GM08714 (cell line): ENCODE results near the gene TASP1.
"Not testable (repeated sequence)": the region's sequence is repeated elsewhere in the genome, so short reads cannot be mapped to it uniquely, and the experiment has no call there.

Source experiments
- H3K4me3 ChIP-seq: fragments of 200-500 bp; sonication (Bioruptor generic); 2 replicates; pipeline ENCODE4 v1.5.1; 2014; ENCODE audit warnings: mild to moderate bottlenecking, low read length, inconsistent platforms
- ZNF274 ChIP-seq: IDR thresholded peaks from 2 replicates; pipeline ENCODE4 v1.6.1; 2012; ENCODE audit warnings: mild to moderate bottlenecking, low read depth, low read length

Gene TASP1

DNA sequence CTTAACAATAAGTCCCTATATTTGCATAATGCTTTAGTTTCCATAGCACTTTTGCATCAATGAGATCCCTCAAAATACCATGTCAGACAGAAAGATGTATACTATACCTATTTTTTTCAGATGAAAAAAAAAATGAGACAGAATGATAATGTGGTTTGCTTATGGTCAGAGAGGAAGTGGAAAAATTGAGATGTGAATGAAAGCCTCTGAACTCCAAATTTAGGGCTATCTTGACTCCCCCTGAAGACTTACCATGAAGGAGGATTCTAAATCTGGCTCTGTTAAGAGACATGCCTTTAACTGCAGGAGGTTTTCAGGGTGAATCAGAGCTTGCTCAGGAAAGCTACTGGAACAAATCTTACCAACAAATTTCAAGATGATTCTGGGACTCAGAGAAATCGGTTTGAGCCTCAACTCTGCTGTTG lies 241.4 kb downstream of the TASP1 start:
- no peak overlapping the region for H3K4me3 ChIP-seq
- no peak for TF ChIP-seq ZNF274

DNA sequence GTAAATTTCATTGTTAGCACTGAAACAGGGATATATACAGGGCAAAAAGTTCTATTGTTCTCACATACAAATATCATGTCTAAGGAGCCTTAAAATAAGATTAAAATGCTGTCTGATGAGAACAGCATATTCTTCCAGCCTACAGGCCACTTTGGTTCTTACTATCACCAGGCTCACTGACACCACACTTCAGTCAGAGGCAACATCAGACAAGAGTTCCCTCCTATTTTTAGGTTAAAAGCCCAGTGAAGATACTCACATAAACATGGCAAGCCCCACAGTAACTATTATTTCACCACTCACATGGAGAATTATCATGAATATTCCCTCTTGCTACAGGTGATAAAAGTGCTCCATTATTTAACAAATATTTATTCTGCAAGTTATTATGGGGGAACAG lies 241.9 kb downstream of the TASP1 start:
- no peak for TF ChIP-seq ZNF274

DNA sequence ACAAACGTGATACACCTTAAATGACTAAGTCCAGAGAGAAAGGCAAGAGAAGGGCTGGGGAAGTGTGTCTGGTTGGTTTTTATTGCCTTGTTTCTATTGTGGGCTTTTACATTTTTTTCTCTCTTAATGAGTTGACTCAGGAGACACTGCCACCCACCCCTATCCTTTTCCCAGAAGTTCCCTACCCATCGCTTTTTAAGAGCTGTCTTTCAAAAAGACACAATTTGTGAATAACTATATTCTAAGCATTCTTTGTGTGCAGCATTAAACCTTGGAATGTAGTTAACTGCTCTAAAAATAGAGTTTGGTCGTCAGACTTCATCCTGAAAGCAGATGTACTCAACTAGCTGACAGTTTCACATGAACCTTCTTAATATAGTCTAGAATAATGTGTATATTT lies 242.7 kb downstream of the TASP1 start:
- TF ChIP-seq ZNF274: no peak
- no peak overlapping the region for H3K4me3 ChIP-seq

More for the DNA sequence above, 241.9 kb downstream of the TASP1 start:
- H3K4me3 ChIP-seq: no peak overlapping the region

DNA sequence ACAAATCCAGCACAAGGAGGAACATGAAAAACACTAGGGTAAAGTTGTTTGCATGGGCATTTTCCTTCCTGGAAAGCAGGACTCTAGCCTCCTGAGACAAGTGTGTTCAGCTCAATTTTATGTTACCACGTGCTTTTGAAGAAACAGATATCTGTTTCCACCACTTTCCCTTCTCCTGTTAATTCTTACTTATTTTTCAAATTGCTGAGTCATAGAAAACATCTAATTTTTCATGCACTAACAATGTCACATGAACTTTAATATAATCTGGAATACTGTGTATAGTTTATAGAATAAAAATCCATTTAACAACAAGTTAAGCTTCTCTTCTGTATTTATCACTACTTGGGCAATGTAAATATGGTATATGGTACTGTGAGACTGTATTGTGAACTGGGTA lies 243.5 kb downstream of the TASP1 start:
- TF ChIP-seq ZNF274: no peak

DNA sequence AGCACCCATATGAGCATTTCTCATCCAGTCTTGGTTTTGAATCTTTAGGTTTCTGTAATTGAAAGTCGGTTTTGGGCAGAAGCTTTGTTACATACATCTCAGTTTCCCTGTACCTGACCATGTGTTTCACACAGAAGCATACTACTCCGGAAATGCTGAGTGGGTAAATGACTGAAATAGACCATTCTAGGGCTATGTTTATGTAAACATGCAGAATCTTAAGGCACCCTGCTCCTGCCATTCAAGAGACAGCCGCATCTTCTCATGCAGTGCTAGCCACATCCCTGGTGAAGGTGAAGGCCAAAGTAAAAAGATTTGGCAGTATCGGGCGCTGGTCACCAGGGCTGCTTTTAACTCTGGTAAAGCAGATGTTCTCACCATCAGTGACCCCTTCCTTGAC lies 246.3 kb downstream of the TASP1 start:
- no peak for TF ChIP-seq ZNF274
- H3K4me3 ChIP-seq: no peak overlapping the region

More for the DNA sequence above, 243.5 kb downstream of the TASP1 start:
- no peak overlapping the region for H3K4me3 ChIP-seq

DNA sequence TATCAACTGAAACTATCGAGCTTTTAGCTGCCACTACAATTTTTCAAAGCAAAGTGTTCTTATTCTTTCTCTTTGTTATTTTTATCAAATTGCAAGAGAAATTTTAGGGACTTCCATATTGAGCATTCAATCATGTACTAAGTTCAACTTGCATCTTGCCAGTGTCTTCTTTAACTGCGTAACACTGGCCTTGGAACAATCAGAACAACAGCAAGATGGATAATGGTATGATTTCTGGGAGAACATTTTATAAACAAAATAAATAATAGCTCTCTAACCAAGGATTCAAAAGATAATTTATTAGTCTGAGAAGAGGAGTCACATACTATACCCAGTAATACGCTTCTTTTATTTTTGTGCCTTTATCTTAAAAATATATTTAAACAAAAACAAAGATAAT lies 249.6 kb downstream of the TASP1 start:
- H3K4me3 ChIP-seq: no peak overlapping the region
- no peak for TF ChIP-seq ZNF274

DNA sequence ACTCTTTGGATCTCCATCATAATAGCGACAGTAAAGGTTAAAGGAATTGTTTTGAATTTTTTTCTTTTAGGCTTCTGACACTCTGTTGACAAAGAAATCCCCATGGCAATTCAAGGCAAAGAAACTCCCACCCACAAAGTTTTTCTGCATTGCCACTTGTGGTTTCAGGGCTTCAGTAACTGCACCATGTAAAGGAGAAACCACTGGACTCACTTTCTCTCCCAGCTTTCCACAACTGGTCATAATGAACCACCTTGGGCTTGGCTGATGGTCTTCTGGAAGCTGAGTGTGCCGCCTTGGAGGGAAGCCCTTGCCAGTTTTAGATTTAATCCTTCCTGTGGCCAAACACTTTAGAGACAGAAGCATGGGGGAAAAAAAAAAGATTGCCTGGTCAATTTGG lies 254.6 kb downstream of the TASP1 start:
- H3K4me3 ChIP-seq: no peak overlapping the region
- TF ChIP-seq ZNF274: no peak

DNA sequence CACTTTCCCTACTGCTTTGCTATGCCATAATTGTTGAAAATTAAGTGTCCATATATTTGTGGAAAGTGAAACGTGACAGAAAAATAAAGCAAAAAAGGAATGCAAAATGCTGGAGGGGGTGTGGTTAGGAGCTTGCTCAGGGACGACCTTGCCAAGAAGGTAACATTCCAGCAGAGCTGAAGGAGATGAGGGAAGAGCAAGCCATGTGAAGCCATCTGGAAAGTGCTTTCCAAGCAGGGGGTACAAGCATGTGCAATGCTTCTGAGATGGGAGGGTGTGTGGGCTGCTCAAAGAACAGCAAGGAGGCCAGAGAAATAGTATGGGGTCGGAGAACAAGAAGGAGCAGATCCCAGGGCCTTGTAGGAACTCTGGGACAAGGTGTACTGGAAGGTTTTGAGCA lies 255.9 kb downstream of the TASP1 start:
- TF ChIP-seq ZNF274: no peak
- H3K4me3 ChIP-seq: no peak overlapping the region

DNA sequence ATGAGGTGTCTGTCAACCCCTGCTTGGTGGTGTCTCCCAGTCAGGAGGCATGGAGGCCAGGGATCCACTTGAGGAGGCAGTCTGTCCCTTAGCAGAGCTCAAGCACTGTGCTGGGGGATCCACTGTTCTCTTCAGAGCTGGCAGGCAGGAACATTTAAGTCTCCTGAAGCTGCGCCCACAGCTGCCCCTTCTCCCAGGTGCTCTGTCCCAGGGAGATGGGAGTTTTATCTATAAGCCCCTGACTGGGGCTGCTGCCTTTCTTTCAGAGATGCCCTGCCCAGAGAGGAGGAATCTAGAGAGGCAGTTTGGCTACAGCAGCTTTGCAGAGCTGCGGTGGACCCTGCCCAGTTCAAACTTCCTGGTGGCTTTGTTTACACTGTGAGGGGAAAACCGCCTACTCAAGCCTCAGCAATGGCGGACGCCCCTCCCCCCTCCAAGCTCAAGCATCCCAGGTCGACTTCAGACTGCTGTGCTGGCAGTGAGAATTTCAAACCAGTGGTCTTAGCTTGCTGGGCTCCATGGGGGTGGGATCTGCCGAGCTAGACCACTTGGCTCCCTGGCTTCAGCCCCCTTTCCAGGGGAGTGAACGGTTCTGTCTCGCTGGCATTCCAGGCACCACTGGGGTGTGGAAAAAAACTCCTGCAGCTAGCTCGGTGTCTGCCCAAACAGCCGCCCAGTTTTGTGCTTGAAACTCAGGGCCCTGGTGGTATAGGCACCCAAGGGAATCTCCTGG lies 258.1 kb downstream of the TASP1 start:
- not testable (repeated sequence) for H3K4me3 ChIP-seq

DNA sequence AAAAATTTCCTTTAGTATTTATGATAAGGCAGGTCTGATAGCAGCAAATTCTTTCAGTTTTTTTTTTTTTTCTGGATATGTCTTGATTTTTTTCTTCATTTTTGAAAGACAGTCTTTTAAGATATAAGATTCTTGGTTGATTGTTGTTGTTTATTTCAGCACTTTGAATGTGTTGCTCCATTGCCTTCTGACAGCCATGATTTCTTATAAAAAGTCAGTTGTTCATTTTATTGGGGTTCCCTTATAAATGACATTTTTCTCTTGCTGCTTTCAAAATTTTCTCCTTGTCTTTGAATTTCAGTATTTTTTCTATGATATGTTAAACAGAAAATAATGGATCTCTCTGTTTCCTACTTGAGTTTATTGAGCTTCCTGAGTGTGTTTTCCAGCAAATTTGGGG lies 265.3 kb downstream of the TASP1 start:
- H3K4me3 ChIP-seq: no peak overlapping the region
- TF ChIP-seq ZNF274: no peak

DNA sequence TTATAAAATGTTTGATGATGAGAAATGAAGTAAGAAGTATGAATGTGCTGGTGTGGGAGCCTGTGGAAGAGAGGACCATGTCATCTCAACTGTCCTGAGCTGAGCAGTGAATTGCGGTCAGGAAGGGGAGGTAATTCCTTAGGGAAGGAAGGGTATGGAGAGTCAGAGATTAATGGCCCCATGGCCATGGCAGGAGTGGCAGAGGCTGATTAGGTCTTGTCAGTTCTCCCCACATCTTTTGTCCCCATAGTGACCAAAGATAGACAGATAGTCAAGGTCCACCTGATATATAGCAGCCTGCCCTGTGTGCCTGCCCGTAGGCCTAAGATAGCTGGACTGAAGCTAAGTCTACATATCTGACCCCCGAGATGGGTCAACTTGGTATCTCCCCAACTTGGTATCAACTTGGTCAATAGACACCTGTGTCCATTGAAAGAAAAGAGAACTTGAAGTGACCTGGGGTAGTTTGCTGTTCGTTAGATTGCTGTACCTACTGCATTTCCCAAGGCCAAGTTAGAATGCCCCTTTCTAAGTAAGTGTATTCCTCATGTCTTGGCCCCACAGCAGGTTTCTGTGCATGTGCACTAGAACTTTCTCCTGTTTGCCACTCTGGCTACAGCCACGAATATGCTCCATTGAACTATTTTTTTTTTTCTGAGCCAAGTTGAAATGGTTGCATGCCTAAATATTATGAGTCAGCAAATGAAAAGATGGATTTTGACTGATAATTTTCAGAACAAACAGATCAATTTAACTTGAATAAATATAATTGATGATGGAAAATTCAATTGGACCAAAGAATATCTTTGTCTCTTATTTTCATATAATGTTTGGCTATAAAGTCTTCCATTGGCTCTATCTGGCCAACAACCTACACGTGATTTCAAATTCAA lies 274.2 kb downstream of the TASP1 start:
- no peak for TF ChIP-seq ZNF274
- H3K4me3 ChIP-seq: no peak overlapping the region

DNA sequence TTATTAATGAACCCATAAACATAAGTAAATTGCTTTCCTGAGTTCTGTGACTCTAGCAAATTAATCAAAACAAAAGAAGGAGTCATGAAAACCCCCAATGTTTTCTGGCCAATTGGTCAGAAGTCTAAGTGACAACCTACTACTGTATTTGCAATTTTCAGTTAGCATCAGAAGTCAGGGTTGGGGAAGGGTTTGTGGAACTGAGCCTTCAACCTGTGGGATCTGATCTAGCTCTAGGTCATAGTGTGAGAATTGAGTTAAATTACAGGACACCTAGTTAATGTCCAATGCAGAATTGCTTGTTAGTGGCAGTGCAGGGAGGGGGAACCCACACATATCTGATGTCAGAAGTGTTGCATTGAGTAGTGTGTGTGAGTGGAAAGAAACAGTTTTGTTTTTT lies 275.3 kb downstream of the TASP1 start:
- no peak for TF ChIP-seq ZNF274
- no peak overlapping the region for H3K4me3 ChIP-seq

DNA sequence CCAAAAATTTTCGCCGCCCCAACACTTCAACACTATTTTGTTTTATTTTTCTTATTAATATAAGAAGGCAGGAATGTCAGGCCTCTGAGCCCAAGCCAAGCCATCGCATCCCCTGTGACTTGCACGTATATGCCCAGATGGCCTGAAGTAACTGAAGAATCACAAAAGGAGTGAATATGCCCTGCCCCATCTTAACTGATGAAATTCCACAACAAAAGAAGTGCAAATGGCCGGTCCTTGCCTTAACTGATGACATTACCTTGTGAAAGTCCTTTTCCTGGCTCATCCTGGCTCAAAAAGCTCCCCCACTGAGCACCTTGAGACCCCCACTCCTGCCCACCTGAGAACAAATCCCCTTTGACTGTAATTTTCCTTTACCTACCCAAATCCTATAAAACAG lies 276.6 kb downstream of the TASP1 start:
- H3K4me3 ChIP-seq: not testable (repeated sequence)

DNA sequence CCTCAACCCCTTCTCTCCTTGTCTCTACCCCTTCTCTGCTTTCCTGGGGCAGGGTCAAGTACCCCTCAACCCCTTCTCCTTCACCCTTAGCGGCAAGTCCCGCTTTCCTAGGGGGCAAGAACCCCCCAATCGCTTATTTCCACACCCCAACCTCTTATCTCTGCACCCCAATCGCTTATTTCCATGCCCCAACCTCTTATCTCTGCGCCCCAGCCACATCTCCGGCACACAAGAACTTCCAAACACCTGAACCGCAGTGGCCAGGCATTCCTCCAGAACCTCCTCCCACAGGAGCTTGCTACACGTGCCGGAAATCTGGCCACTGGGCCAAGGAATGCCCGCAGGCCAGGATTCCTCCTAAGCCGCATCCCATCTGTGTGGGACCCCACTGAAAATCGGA lies 279.8 kb downstream of the TASP1 start:
- not testable (repeated sequence) for H3K4me3 ChIP-seq

DNA sequence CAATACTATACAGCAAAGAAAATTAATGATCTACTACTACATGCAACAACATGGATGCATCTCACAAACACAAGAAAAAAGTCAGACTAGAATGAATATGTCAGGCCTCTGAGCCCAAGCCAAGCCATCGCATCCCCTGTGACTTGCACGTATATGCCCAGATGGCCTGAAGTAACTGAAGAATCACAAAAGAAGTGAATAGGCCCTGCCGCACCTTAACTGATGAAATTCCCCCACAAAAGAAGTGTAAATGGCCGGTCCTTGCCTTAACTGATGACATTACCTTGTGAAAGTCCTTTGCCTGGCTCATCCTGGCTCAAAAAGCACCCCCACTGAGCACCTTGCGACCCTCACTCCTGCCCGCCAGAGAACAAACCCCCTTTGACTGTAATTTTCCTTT lies 280.9 kb downstream of the TASP1 start:
- H3K4me3 ChIP-seq: not testable (repeated sequence)

DNA sequence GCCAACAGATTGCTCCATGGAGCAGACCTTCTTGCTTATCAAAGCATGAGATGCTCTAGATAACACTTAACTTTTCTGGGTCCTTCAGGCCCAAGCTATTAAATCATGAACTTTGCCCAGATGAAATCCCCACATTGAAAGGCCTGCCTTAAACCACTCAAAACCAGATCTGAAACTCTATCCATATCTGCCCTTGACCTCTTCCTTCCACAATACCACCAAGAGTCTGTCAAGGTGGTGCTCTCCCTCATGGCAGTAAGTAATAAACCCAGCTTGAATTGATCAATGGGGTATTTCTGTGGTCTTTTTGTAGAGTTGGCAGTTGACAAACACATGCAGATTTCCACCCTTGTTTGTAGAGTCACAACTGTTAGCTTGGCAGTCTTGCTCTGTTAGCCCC lies 282.1 kb downstream of the TASP1 start:
- no peak overlapping the region for H3K4me3 ChIP-seq
- TF ChIP-seq ZNF274: no peak
